ENCODE results near the gene C2.

Gene C2

DNA sequence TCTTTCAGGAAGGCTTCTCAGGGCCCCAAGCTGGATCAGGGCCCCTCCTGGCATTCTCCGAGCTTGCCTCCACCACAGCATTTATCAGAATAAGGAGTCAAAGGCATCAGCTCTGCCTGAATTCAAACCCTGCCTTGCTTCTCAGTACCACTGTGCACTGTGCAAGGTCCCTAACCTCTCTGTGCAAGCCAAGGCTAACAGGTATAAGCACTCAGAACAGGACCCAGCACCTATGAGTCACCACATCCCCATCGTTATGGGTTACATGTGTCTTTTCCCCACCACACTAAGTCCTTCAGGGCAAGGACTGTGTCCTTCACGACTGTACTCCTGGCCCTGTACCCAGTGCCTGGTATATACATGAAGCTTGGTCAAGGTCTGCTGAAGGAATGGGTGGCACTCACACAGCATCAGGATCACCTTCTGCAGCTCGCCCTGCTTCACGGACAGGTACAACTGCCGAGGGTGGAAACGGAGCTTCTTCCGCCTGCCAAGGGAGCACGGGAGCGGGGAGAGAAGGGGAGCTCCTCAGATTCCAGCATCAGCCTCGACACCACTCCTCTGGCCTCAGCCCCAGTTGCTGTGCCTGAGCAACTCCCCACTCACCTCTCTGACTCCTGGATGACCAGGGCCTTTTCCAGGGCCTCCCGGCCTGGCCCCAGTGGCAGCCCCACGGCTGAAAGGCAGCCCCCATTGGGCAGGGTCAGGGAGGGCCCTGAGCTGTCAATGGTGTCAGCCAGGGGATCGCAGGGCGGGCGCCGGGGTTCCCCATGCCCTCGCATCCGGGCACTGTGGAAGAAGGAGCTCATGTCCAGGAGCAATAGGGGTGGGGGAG lies 40.1 kb upstream of the C2 start:
- no peaks in the 10 kb centered on the region for H3K4me1 ChIP-seq (ENCODE audit: insufficient read depth, low read length)
- H3K4me3 ChIP-seq (ENCODE audit: low read length): no peak overlapping the region
- no peak overlapping the region for H3K9ac ChIP-seq (ENCODE audit: low read depth, low read length)
- peaks cover 94% of the 10 kb centered on the region for H3K36me3 ChIP-seq (ENCODE audit: insufficient read depth, low read depth, low read length)
- no peaks in the 10 kb centered on the region for H3K27me3 ChIP-seq (ENCODE audit: insufficient read depth, low read length)
- no peak overlapping the region for H3K27ac ChIP-seq (ENCODE audit: low read length)
- no peaks in the 10 kb centered on the region for H3K9me3 ChIP-seq (ENCODE audit: insufficient read depth, low read depth, low read length)

DNA sequence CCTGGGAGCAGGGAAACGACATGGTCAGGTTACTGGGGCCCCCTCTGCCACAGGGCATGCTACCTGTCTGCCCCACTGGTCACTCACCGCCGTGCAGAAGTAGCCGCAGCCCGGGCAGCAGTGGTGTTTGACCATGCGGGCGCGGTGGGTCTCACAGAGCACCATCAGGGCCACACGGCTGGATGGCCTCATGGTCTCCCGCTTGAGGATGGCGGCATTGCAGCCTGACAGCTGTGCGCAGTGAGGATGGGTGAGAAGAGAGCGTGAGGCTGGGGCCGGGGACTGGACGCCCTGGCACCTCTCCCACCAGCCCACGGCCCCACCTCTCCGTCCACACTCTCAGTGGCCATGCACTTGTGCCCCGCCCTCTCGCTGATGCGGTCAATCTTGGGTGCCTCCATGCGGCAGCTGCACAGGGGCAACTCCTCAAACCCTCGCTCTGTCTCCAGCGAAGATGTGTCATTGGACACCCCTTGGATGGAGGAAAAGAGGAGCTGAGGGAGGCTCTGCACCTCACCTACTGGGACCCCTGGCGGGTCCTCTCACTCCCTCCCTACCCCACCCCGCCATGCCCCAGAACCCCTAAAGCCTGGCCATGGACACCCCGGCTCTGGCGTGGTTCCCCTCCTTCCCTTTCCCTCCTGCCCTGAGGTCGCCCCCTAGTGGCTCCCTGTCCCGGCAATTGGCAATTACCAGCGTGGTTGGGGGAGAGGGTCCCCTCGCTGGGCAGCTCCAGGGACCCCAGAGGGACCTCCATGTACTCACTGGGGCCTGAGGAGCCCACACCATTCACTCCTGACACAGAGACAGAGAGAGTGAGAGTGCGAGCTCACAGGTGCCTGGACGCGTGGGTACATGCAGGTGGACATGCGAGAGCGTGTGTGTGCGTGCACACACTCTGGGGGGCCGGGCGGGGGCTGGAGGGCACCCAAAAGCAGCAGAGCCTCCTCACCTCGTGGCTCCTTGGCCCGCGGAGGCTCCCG lies 39.0 kb upstream of the C2 start:
- Histone ChIP-seq H3K4me3 (ENCODE audit: low read length) (no peak overlapping the region), H3K27ac (ENCODE audit: low read length) (no peak overlapping the region), H3K9me3 (ENCODE audit: insufficient read depth, low read depth, low read length) (no peaks in the 10 kb centered on the region), H3K9ac (ENCODE audit: low read depth, low read length) (no peak overlapping the region), H3K36me3 (ENCODE audit: insufficient read depth, low read depth, low read length) (peaks cover 94% of the 10 kb centered on the region), H3K27me3 (ENCODE audit: insufficient read depth, low read length) (no peaks in the 10 kb centered on the region), H3K4me1 (ENCODE audit: insufficient read depth, low read length) (no peaks in the 10 kb centered on the region)

DNA sequence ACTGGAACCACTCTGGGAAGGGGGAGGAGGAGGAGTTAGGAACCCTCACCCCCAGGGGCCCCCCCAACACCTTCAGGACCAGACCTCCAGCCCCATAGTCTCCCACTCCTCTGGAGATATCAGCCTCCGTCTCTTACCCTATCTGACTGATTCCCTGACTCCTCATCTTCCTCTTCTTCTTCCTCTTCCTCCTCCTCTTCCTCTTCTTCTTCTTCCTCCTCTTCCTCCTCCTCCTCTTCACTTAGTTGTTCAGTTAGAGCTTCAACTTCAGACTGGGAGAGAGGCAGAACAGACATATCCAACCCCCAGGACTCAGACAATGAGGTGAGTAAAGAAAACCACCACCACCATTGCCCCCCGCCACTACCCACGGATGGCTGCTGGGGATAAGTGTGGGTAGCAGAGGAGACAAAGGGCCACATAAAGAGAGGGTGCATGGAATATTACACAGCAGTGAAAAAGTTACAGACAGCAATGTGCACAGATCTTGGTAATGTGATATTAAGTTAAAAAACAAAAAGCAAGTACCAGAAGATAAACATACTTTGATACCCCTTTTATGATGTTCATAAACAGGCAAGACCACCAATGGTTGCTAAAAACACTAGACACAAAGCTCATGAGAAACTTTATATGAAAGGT lies 38.1 kb upstream of the C2 start:
- Histone ChIP-seq H3K4me1 (ENCODE audit: insufficient read depth, low read length) (no peaks in the 10 kb centered on the region), H3K27ac (ENCODE audit: low read length) (no peak overlapping the region), H3K4me3 (ENCODE audit: low read length) (no peak overlapping the region), H3K36me3 (ENCODE audit: insufficient read depth, low read depth, low read length) (peaks cover 89% of the 10 kb centered on the region), H3K9me3 (ENCODE audit: insufficient read depth, low read depth, low read length) (no peaks in the 10 kb centered on the region), H3K27me3 (ENCODE audit: insufficient read depth, low read length) (no peaks in the 10 kb centered on the region), H3K9ac (ENCODE audit: low read depth, low read length) (no peak overlapping the region)

DNA sequence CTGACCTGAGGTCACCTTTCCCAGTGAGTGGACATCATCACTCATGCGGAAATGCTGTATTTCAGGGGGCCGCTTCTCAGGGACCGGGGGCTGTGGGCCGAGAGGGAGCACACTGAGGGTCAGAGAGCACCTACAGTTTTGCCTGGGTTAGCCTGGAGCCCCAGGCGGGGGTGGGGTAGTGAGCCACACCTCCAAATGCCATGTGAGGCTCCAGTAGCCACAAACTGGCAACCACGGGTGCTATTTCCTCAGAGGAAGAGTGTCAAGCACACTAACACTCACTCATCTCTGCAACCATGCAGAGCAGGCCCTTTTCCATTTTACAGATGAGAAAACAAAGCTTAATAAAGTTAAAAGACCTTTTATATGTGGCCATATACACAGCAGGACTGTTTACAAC lies 34.7 kb upstream of the C2 start:
- Histone ChIP-seq H3K9me3 (ENCODE audit: insufficient read depth, low read depth, low read length) (no peaks in the 10 kb centered on the region), H3K27me3 (ENCODE audit: insufficient read depth, low read length) (no peaks in the 10 kb centered on the region), H3K4me1 (ENCODE audit: insufficient read depth, low read length) (no peaks in the 10 kb centered on the region), H3K27ac (ENCODE audit: low read length) (no peak overlapping the region), H3K9ac (ENCODE audit: low read depth, low read length) (no peak overlapping the region), H3K4me3 (ENCODE audit: low read length) (no peak overlapping the region), H3K36me3 (ENCODE audit: insufficient read depth, low read depth, low read length) (peaks cover 79% of the 10 kb centered on the region)

DNA sequence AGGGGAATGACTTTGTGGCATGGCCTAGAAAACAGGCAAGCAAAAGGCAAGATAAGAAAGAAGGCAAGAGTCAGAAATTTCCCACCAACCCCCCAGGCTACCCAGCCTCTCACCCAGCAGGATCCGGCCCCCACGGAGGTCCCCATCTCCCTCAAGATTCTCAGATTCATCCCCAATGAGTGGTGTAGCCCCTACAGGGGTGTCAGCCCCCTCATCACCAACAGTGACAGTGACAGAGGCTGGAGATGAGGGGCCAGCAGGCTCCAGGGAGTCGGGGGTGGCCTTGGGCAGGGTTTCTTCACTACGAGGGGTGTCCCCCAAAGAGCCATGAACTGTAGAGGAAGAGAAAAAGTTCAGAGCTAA lies 31.0 kb upstream of the C2 start:
- Histone ChIP-seq H3K9ac (ENCODE audit: low read depth, low read length) (peak overlapping the region; percentile 74), H3K9me3 (ENCODE audit: insufficient read depth, low read depth, low read length) (no peaks in the 10 kb centered on the region), H3K4me3 (ENCODE audit: low read length) (peak overlapping the region; percentile 86), H3K36me3 (ENCODE audit: insufficient read depth, low read depth, low read length) (peaks cover 54% of the 10 kb centered on the region), H3K27me3 (ENCODE audit: insufficient read depth, low read length) (no peaks in the 10 kb centered on the region), H3K27ac (ENCODE audit: low read length) (no peak overlapping the region), H3K4me1 (ENCODE audit: insufficient read depth, low read length) (peaks cover 4% of the 10 kb centered on the region; the same call in 1 of the 2 replicates)

DNA sequence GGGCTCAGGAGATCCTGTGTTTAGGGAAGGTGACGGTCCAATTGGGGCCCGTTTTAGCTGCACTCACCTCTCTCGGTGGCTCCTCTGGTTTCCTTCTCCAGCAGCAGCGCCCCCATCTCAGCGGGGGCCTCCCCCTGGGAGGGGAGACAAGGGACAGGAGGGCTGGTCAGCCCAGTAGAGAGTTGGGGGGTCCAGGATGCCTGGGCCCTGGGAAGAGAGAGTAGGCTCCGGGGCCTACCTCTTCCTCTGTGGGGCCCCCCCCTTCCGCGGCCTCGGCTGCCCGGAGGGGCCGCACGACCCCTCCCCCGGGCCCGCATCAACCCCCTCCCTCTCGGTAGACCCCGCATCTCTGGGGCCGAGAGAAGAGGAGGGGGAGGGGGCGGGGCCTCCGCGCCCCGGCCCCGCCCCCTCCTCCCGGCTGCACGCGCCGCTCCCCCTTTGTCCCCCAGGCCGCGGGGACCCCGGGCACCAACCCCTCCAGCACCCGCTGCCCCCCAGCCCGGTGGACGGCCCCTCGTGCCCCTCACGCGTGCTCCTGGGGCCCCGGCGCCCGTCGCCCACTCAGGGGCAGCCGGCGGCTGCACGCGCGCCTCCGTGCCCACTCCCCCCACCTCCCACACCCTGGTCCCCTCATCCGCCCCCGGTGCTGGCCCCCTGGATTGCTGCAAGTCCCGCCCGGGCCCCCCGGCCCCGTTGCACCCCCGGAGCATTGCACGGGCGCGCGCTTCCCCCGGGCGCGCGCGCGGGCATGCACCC lies 30.5 kb upstream of the C2 start:
- H3K4me1 ChIP-seq (ENCODE audit: insufficient read depth, low read length): peaks cover 4% of the 10 kb centered on the region; the same call in 1 of the 2 replicates
- H3K27ac ChIP-seq (ENCODE audit: low read length): no peak overlapping the region
- peaks cover 48% of the 10 kb centered on the region for H3K36me3 ChIP-seq (ENCODE audit: insufficient read depth, low read depth, low read length)
- peak overlapping the region; percentile 74 for H3K9ac ChIP-seq (ENCODE audit: low read depth, low read length)
- peak overlapping the region; percentile 86 for H3K4me3 ChIP-seq (ENCODE audit: low read length)
- H3K9me3 ChIP-seq (ENCODE audit: insufficient read depth, low read depth, low read length): no peaks in the 10 kb centered on the region
- no peaks in the 10 kb centered on the region for H3K27me3 ChIP-seq (ENCODE audit: insufficient read depth, low read length)

DNA sequence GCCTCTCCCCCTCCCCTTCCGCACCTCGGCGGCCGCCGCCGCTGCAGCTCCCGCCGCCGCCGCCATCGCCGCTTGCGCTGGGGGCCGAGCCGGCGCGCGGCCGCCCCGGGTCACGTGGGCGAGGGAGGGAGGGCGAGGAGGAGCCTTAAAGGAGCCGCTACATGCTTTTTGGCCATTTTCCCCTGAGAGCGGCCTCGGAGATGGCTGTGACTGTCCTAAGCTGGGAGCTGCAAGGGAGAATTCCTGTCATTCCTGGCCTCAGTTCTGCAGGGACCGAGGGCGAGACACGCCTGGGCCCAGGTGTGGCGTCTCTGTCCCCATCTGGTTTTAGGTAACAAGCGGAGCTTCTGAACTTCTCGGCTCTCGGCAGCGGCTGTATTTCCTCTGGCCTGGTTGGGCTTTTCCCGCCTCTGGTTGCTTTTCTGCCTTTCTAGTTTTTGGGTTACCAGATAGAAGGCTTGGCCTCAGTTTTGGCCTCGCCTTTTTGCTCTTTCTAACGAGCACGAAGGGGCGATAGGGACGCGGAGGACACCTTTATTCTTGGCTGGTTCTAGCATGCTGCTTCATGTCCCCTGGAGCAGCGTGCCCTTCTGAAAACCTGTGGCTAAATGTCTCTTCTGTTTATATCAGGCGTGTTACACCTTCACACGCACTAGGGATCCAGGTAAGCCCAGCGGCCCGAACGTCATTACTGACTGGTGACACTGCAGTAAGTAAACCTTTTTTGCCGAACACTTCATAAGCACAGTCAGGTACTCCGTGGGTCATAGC lies 29.7 kb upstream of the C2 start, which contains the start of gene EHMT2:
EHMT2 (minus strand) TSS at position 87 of the 771 bp plus-strand sequence; CDS start at position 66, 21 bp downstream.
- H3K4me1 ChIP-seq (ENCODE audit: insufficient read depth, low read length): peaks cover 4% of the 10 kb centered on the region; the same call in 1 of the 2 replicates
- no peak within 1 kb of the TSS for H3K27ac ChIP-seq (ENCODE audit: low read length)
- no peaks in the 10 kb centered on the region for H3K27me3 ChIP-seq (ENCODE audit: insufficient read depth, low read length)
- peak within 1 kb of the TSS; percentile 86 for H3K4me3 ChIP-seq (ENCODE audit: low read length)
- peak within 1 kb of the TSS; percentile 79 for H3K9ac ChIP-seq (ENCODE audit: low read depth, low read length)
- no peaks in the 10 kb centered on the region for H3K9me3 ChIP-seq (ENCODE audit: insufficient read depth, low read depth, low read length)
- peaks cover 40% of the 10 kb centered on the region for H3K36me3 ChIP-seq (ENCODE audit: insufficient read depth, low read depth, low read length)

DNA sequence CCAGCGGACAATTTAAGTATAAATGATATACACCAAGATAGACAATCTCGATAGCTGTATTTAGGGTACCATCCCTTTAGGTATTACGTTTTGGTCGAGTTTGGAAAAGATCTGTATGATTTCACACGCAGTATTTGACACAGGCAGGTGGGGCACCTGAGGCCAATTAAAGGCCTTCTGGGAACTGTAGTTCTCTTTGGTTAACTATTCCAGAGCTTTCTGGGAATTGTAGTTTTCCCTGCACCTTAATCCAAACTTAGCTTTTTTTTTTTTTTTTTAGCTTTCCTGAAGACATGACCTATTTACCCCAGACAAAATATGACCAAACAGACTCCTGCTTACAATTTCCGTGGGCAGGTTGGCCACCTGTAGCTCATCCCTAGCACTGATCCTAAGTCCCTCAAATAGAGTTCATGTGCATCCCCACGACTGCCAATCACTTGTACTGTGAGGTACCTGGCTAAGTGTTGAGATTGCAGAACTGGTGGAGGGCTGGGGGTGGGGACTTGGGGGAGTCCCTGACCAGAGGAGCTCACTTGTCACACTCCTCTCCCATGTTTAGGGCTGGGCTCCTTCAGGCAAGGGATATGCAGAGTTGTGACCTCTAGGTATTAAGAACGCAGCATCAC lies 29.0 kb upstream of the C2 start:
- peaks cover 4% of the 10 kb centered on the region; the same call in 1 of the 2 replicates for H3K4me1 ChIP-seq (ENCODE audit: insufficient read depth, low read length)
- no peaks in the 10 kb centered on the region for H3K9me3 ChIP-seq (ENCODE audit: insufficient read depth, low read depth, low read length)
- H3K9ac ChIP-seq (ENCODE audit: low read depth, low read length): peak overlapping the region; percentile 79; the same call in 1 of the 2 replicates
- H3K36me3 ChIP-seq (ENCODE audit: insufficient read depth, low read depth, low read length): peaks cover 34% of the 10 kb centered on the region
- peak overlapping the region; percentile 86 for H3K4me3 ChIP-seq (ENCODE audit: low read length)
- H3K27me3 ChIP-seq (ENCODE audit: insufficient read depth, low read length): no peaks in the 10 kb centered on the region
- no peak overlapping the region for H3K27ac ChIP-seq (ENCODE audit: low read length)

DNA sequence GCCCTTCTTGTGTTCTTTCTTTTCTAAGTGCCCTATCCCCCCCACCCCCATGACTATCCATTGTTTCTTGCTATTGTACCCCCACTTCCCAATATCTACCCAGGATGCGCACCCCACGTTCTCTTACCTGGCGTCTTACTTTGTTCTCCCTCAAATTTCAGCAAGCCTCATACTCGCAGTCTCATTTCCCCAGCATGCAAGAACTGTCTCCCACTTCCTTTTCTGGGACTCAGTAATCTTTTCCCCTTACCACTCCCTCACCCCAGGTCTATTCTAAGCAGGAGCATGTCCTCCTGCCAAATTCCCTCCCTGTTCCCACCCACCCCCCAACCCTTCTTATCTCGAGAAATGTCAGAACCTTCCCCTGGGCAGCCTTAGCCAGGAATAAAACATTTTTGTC lies 28.3 kb upstream of the C2 start:
- Histone ChIP-seq H3K36me3 (ENCODE audit: insufficient read depth, low read depth, low read length) (peaks cover 31% of the 10 kb centered on the region), H3K4me1 (ENCODE audit: insufficient read depth, low read length) (peaks cover 4% of the 10 kb centered on the region; the same call in 1 of the 2 replicates), H3K9ac (ENCODE audit: low read depth, low read length) (no peak overlapping the region), H3K27ac (ENCODE audit: low read length) (no peak overlapping the region), H3K9me3 (ENCODE audit: insufficient read depth, low read depth, low read length) (no peaks in the 10 kb centered on the region), H3K4me3 (ENCODE audit: low read length) (no peak overlapping the region), H3K27me3 (ENCODE audit: insufficient read depth, low read length) (no peaks in the 10 kb centered on the region)

Data from iPS-20b (cell line).